Mesendoderm (in vitro differentiated cells): Measurements from ENCODE around the gene SRGAP3.
A peak's percentile ranks its signal among the peaks of the same experiment; 100 is the strongest.

Experiments used
- DNase-seq: peaks from one replicate; pipeline ENCODE4 v3.0.0; 2013
- H2AK5ac ChIP-seq: 2 replicates; pipeline ENCODE4 v1.6.1; 2013; ENCODE audit warnings: low read length, inconsistent platforms
- H2BK120ac ChIP-seq: 2 replicates; pipeline ENCODE4 v1.6.1; 2013; ENCODE audit warnings: low read depth, mild to moderate bottlenecking, low read length, moderate library complexity, mixed read lengths
- H2BK15ac ChIP-seq: replicated peaks from 2 replicates; pipeline ENCODE4 v1.6.1; 2013; ENCODE audit warnings: low read depth, mild to moderate bottlenecking, moderate library complexity
- H2BK5ac ChIP-seq: 2 replicates; pipeline ENCODE4 v1.6.1; 2013; ENCODE audit warnings: low read length, inconsistent platforms
- H3K18ac ChIP-seq: 2 replicates; pipeline ENCODE4 v1.6.1; 2013; ENCODE audit warnings: mild to moderate bottlenecking, low read length, mixed read lengths
- H3K23ac ChIP-seq: one replicate; pipeline ENCODE4 v1.6.1; 2013; ENCODE audit warnings: low read length
- H3K27ac ChIP-seq: 2 replicates; pipeline ENCODE4 v1.5.1; 2013; ENCODE audit warnings: low read depth, mild to moderate bottlenecking, inconsistent platforms, low read length, moderate library complexity
- H3K27me3 ChIP-seq: 2 replicates; pipeline ENCODE4 v1.6.1; 2013; ENCODE audit warnings: low read length, control low read depth, mild to moderate bottlenecking, inconsistent platforms; ENCODE audit not compliant: insufficient read depth, poor library complexity
- H3K36me3 ChIP-seq: 2 replicates; pipeline ENCODE4 v1.6.1; 2013; ENCODE audit warnings: low read length, inconsistent platforms; ENCODE audit not compliant: control insufficient read depth, insufficient read depth
- H3K4ac ChIP-seq: one replicate; pipeline ENCODE4 v1.6.1; 2013; ENCODE audit warnings: low read depth, mild to moderate bottlenecking, low read length, moderate library complexity
- H3K4me1 ChIP-seq: 2 replicates; pipeline ENCODE4 v1.6.1; 2013; ENCODE audit warnings: low read depth, low read length, inconsistent platforms; ENCODE audit not compliant: control insufficient read depth
- H3K4me2 ChIP-seq: 2 replicates; pipeline ENCODE4 v1.6.1; 2013; ENCODE audit warnings: low read length
- H3K4me3 ChIP-seq: 2 replicates; pipeline ENCODE4 v1.5.1; 2013; ENCODE audit warnings: mild to moderate bottlenecking, low read length
- H3K56ac ChIP-seq: one replicate; pipeline ENCODE4 v1.6.1; 2013; ENCODE audit warnings: low read length
- H3K79me1 ChIP-seq: 2 replicates; pipeline ENCODE4 v1.6.1; 2013; ENCODE audit warnings: low read length, inconsistent platforms
- H3K79me2 ChIP-seq: 2 replicates; pipeline ENCODE4 v1.6.1; 2013; ENCODE audit warnings: mild to moderate bottlenecking, low read length; ENCODE audit not compliant: control insufficient read depth, insufficient read depth
- H3K9ac ChIP-seq: 2 replicates; pipeline ENCODE4 v1.6.1; 2013; ENCODE audit warnings: low read length, inconsistent platforms
- H4K5ac ChIP-seq: one replicate; pipeline ENCODE4 v1.6.1; 2013; ENCODE audit warnings: low read length
- H4K8ac ChIP-seq: one replicate; pipeline ENCODE4 v1.6.1; 2013; ENCODE audit warnings: low read depth, mild to moderate bottlenecking, control low read depth, low read length, moderate library complexity
- WGBS: extraction: QIAGEN DNeasy Blood & Tissue Kit; methylation state at CpG from one replicate; pipeline ENCODE4 v1.1.7; 2013; ENCODE audit warnings: low lambda C conversion rate, missing lambda C conversion rate; ENCODE audit not compliant: insufficient coverage; ENCODE audit errors: extremely low coverage; 5-methylcytosine and 5-hydroxymethylcytosine counted together

Gene SRGAP3

DNA sequence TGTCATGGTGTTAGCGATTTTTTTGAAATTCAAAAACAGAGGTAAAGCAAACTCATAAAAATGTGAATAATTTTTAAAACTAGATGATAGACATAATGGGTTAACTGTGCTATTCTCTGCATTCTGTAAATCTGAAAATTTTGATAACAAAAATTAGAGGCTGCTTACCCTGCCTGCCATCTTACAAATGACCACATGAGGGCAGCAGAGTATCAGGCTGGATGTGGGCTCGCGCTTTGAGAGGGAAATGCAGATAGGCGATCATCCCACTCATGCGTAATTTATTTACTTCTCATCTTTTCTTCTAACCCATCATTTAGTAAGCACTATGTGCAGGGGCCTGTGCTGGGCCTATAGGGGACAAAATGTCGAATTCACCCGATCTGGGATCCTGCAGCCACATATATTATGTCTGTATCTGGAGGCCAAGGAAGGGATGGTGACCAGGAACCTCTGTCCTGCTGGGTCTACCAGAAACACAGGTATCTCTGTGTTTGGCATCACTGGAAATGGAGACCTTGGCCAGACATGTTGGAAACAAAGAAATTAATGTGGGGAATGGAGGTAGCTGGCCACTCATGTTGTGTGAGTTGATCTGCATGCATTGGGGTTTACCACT, 278.4 kb downstream of the SRGAP3 start:
- Histone ChIP-seq H2BK120ac (no peak overlapping the region), H4K5ac (no peak overlapping the region), H3K79me1 (no peaks in the 10 kb centered on the region), H3K9ac (no peak overlapping the region), H3K4me1 (no peaks in the 10 kb centered on the region), H3K27me3 (no peaks in the 10 kb centered on the region), H2AK5ac (no peak overlapping the region), H3K4me3 (no peak overlapping the region), H3K79me2 (no peaks in the 10 kb centered on the region), H3K36me3 (no peaks in the 10 kb centered on the region), H3K23ac (no peak overlapping the region), H2BK15ac (no peak overlapping the region), H3K4ac (no peak overlapping the region), H3K4me2 (no peak overlapping the region), H4K8ac (no peak overlapping the region), H3K18ac (no peak overlapping the region), H2BK5ac (no peak overlapping the region), H3K56ac (no peak overlapping the region), H3K27ac (no peak overlapping the region)
- WGBS: no CpG with 5 or more reads among the region's 7 CpGs
- peak; percentile 62 for DNase-seq

DNA sequence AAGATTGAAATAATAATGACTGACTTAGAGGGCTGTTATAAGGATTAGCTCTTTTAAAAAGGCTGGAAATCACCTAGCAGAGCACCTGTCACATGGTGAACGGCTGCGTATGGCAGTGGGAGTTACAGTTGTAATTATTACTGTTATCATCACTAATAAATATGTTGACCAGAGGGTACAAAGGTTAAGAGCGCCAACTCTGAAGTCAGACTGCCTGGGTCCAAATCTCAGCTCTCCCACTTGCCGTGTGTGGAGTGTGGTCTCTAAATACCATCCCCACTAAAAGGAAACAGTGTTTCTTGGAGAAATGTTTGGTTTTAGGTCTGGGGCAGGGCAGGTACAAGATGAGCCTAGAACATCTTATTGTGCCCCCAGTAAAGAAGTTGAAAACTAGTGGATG, 280.2 kb downstream of the SRGAP3 start:
- Histone ChIP-seq H3K79me1 (no peaks in the 10 kb centered on the region), H2BK15ac (no peak overlapping the region), H4K5ac (no peak overlapping the region), H3K18ac (no peak overlapping the region), H2BK120ac (no peak overlapping the region), H3K4me3 (no peak overlapping the region), H3K23ac (no peak overlapping the region), H4K8ac (no peak overlapping the region), H3K36me3 (no peaks in the 10 kb centered on the region), H3K56ac (no peak overlapping the region), H3K4me2 (no peak overlapping the region), H2BK5ac (no peak overlapping the region), H3K4ac (no peak overlapping the region), H3K27ac (no peak overlapping the region), H3K27me3 (no peaks in the 10 kb centered on the region), H3K4me1 (peaks cover 2% of the 10 kb centered on the region), H3K79me2 (no peaks in the 10 kb centered on the region), H2AK5ac (no peak overlapping the region), H3K9ac (no peak overlapping the region)
- WGBS: no CpG with 5 or more reads among the region's 4 CpGs
- no peak for DNase-seq

DNA sequence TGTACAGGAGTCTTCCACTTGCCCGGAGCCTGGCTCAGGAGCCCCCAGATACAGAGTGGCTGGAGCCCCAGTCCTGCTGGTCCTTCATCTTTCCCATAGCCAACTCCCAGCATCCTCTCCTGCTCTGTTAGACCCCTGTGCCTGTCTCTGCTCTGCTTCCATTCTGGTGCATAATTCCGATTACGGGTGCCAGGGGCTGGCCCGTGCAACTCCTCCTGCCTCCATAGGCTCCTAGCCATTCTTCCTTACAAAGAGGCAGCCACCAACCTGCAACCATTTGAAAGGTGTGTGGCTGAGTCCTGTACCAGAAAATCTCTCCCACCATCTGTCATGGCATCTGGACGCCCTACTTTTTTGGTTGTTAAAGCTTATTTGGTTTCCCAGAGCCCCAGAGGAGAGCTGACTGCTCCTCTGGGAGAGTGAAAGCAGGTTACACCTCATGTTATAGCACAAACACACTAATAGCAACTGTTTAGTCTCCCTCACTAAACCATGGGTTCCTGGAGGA, 281.0 kb downstream of the SRGAP3 start:
- H3K18ac ChIP-seq: no peak overlapping the region
- no peak for DNase-seq
- no peak overlapping the region for H2BK5ac ChIP-seq
- peaks cover 2% of the 10 kb centered on the region for H3K4me1 ChIP-seq
- H3K4me2 ChIP-seq: no peak overlapping the region
- H2BK15ac ChIP-seq: no peak overlapping the region
- no peaks in the 10 kb centered on the region for H3K36me3 ChIP-seq
- H3K9ac ChIP-seq: no peak overlapping the region
- no peaks in the 10 kb centered on the region for H3K79me2 ChIP-seq
- no peaks in the 10 kb centered on the region for H3K27me3 ChIP-seq
- WGBS: no CpG with 5 or more reads among the region's 5 CpGs
- no peak overlapping the region for H3K4me3 ChIP-seq
- no peak overlapping the region for H3K4ac ChIP-seq
- no peak overlapping the region for H2AK5ac ChIP-seq
- H2BK120ac ChIP-seq: no peak overlapping the region
- no peaks in the 10 kb centered on the region for H3K79me1 ChIP-seq
- no peak overlapping the region for H3K23ac ChIP-seq
- H3K56ac ChIP-seq: no peak overlapping the region
- H4K5ac ChIP-seq: no peak overlapping the region
- no peak overlapping the region for H3K27ac ChIP-seq
- H4K8ac ChIP-seq: no peak overlapping the region

DNA sequence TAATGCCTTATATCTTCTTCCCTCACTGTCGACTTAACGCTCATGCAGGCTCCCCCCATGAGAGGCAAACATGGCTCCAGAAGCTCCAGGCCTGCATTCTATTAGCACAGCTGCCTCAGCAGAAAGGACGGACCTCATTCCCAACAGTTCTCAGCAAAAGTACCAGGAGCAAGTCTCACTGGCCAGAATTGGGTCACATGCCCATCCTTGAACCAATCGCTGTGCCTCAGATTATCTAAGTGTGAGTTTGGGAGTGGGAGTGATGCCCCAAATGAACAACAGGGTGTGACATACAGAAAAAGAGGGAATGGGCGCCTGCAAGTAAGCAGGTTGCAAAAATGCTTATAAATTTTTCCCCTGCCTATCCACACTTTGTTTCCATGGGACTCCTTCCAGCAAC, 281.9 kb downstream of the SRGAP3 start:
- no peak overlapping the region for H2BK5ac ChIP-seq
- no peak overlapping the region for H3K9ac ChIP-seq
- H3K4ac ChIP-seq: no peak overlapping the region
- H3K79me1 ChIP-seq: peaks cover 4% of the 10 kb centered on the region
- H4K5ac ChIP-seq: no peak overlapping the region
- H2BK15ac ChIP-seq: no peak overlapping the region
- H3K18ac ChIP-seq: no peak overlapping the region
- H3K56ac ChIP-seq: no peak overlapping the region
- H3K4me2 ChIP-seq: no peak overlapping the region
- H3K27ac ChIP-seq: no peak overlapping the region
- peak; percentile 40 for DNase-seq
- H3K4me3 ChIP-seq: no peak overlapping the region
- no peak overlapping the region for H4K8ac ChIP-seq
- H3K79me2 ChIP-seq: peaks cover 5% of the 10 kb centered on the region
- H3K23ac ChIP-seq: no peak overlapping the region
- H3K36me3 ChIP-seq: no peaks in the 10 kb centered on the region
- no peak overlapping the region for H2AK5ac ChIP-seq
- peaks cover 2% of the 10 kb centered on the region for H3K4me1 ChIP-seq
- no peaks in the 10 kb centered on the region for H3K27me3 ChIP-seq
- WGBS: no CpG with 5 or more reads among the region's 5 CpGs
- no peak overlapping the region for H2BK120ac ChIP-seq

DNA sequence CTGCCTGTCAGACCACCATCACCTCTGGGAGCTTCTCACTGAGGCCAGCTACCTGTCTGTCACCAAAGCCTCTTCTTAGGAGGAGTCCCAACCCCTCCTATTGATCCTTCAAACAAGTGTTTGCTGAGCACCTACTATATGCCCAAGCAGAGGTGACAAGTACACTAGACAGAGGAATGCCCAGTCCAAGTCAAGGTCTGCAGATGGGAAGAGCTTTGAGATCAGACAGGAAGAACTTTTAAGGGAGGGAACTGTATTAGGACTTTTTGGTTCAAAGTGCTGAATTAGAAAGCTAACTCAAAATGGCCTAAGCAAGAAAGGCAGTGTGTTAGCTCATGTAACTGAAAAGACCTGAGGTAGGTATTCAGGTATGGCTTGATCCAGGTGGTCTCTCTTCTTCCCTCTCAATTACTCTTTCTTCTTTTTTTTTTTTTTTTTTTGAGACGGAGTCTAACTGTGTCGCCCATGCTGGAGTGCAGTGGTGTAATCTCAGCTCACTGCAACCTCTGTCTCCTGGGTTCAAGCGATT, 282.6 kb downstream of the SRGAP3 start:
- Histone ChIP-seq H3K56ac (no peak overlapping the region), H3K4ac (no peak overlapping the region), H3K9ac (no peak overlapping the region), H4K5ac (no peak overlapping the region), H3K23ac (no peak overlapping the region), H4K8ac (no peak overlapping the region), H3K18ac (no peak overlapping the region), H3K27me3 (no peaks in the 10 kb centered on the region), H3K4me1 (peaks cover 5% of the 10 kb centered on the region), H3K27ac (no peak overlapping the region), H3K36me3 (no peaks in the 10 kb centered on the region), H2AK5ac (no peak overlapping the region), H3K4me2 (no peak overlapping the region), H3K4me3 (no peak overlapping the region), H3K79me2 (peaks cover 12% of the 10 kb centered on the region), H2BK5ac (no peak overlapping the region), H2BK15ac (no peak overlapping the region), H3K79me1 (peaks cover 8% of the 10 kb centered on the region), H2BK120ac (no peak overlapping the region)
- no CpG with 5 or more reads among the region's 3 CpGs for WGBS
- DNase-seq: no peak
